GM12878 (cell line): Measurements from ENCODE around the gene NEK11. TPM values are rescaled to one million over a fixed set of nuclear protein-coding genes. Genes with fewer than 3 reads are reported as not detected.

ENCODE experiments used
- ATAC-seq: fragments of 200-7000 bp; cut with Tn5 transposase; 3 replicates; pipeline ENCODE4 v1.9.1; 2020; ENCODE audit warnings: mild to moderate bottlenecking, moderate library complexity
- BruUV-seq: library from RNA; stranded (reverse); fragments of 400-500 nt; replicated peaks from 2 replicates; lab custom pipeline; 2021; lab: Mats Ljungman, UMichigan
- CTCF ChIA-PET: fragments of 300-600 bp; sonication (Branson Sonifier 250); formaldehyde crosslinking; extraction: SDS; loops from one replicate; lab custom pipeline; 2021; ENCODE audit warnings: inconsistent platforms; lab: Yijun Ruan, JAX
- POLR2A ChIA-PET: fragments of 350-600 bp; formaldehyde crosslinking; extraction: SDS; loops from one replicate; lab custom pipeline; 2021; ENCODE audit warnings: inconsistent platforms; lab: Charles Lee
- RAD21 ChIA-PET: fragments of 300-600 bp; sonication (Branson Sonifier 250); formaldehyde crosslinking; loops from one replicate; lab custom pipeline; 2023; ENCODE audit warnings: antibody characterized with exemption; ENCODE audit not compliant: unreplicated experiment; lab: Charles Lee
- SMC1A ChIA-PET: fragments of 300-600 bp; sonication (Branson Sonifier 250); formaldehyde crosslinking; loops from one replicate; lab custom pipeline; 2023; ENCODE audit not compliant: unreplicated experiment, uncharacterized antibody; lab: Charles Lee
- DNase-seq: peaks from one replicate; pipeline ENCODE4 v3.0.0-alpha.2; 2011; ENCODE audit warnings: low read depth, low spot score
- FAIRE-seq: peaks from 3 replicates; lab custom pipeline; 2011; peaks lifted over from hg19 to GRCh38; lab: Jason Lieb, UNC
- H2AFZ ChIP-seq: 2 replicates; pipeline ENCODE4 v1.6.0; 2011; ENCODE audit warnings: low read depth, low read length, control low read depth; ENCODE audit not compliant: control insufficient read depth
- H3K27ac ChIP-seq: 2 replicates; pipeline ENCODE4 v1.5.1; 2011; ENCODE audit warnings: control low read depth; ENCODE audit not compliant: control insufficient read depth, insufficient read depth
- H3K27me3 ChIP-seq, 2 experiments: replicated peaks in 1 of 2; 2 replicates each; pipeline versions ENCODE4 v1.6.0 to v1.6.1; 2011; ENCODE audit warnings: low read length in 1 of 2; ENCODE audit not compliant: control insufficient read depth in 2 of 2, insufficient read depth in 2 of 2
- H3K36me3 ChIP-seq, 2 experiments: 2 replicates each; pipeline ENCODE4 v1.5.1; 2011; ENCODE audit warnings: low read length in 1 of 2; ENCODE audit not compliant: control insufficient read depth in 2 of 2, insufficient read depth in 2 of 2
- H3K4me1 ChIP-seq: 2 replicates; pipeline ENCODE4 v1.6.1; 2011; ENCODE audit warnings: mild to moderate bottlenecking, low read length, moderate library complexity, mixed read lengths; ENCODE audit not compliant: control insufficient read depth, insufficient read depth
- H3K4me2 ChIP-seq: 2 replicates; pipeline ENCODE4 v1.6.0; 2011; ENCODE audit warnings: control low read depth; ENCODE audit not compliant: control insufficient read depth, insufficient read depth
- H3K4me3 ChIP-seq: fragments of 200-600 bp; sonication (generic); 2 replicates; pipeline ENCODE4 v1.5.1; 2016
- H3K79me2 ChIP-seq: 2 replicates; pipeline ENCODE4 v1.6.0; 2011; ENCODE audit warnings: low read length; ENCODE audit not compliant: control insufficient read depth, insufficient read depth
- H3K9ac ChIP-seq: 2 replicates; pipeline ENCODE4 v1.8.0; 2011; ENCODE audit warnings: low read length, control low read depth, mixed read lengths; ENCODE audit not compliant: control insufficient read depth, insufficient read depth
- H3K9me3 ChIP-seq: replicated peaks from 3 replicates; pipeline ENCODE4 v1.5.1; 2011; ENCODE audit warnings: mild to moderate bottlenecking, low read length; ENCODE audit not compliant: control insufficient read depth, insufficient read depth
- H4K20me1 ChIP-seq: 2 replicates; pipeline ENCODE4 v1.6.0; 2011; ENCODE audit not compliant: control insufficient read depth, insufficient read depth
- ATF7 ChIP-seq: fragments of 450-650 bp; IDR thresholded peaks from 2 replicates; pipeline ENCODE4 v1.6.1; 2016; ENCODE audit warnings: low read depth, mild to moderate bottlenecking
- PAX5 ChIP-seq: IDR thresholded peaks from 2 replicates; pipeline ENCODE4 v1.6.1; 2011; ENCODE audit warnings: low read depth, low read length, borderline replicate concordance
- RFX5 ChIP-seq: IDR thresholded peaks from 2 replicates; pipeline ENCODE4 v1.6.1; 2011; ENCODE audit warnings: low read depth, low read length, improper control_type of control experiment
- SP1 ChIP-seq: IDR thresholded peaks from one replicate; pipeline ENCODE4 v1.6.1; 2011; ENCODE audit warnings: low read depth, low read length
- ZBED1 ChIP-seq: IDR thresholded peaks from 2 replicates; pipeline ENCODE4 v1.6.1; 2016; ENCODE audit warnings: borderline replicate concordance
- WGBS: methylation state at CpG from one replicate; pipeline ENCODE4 v1.1.6; 2016; ENCODE audit warnings: low lambda C conversion rate; ENCODE audit not compliant: insufficient replicate concordance, insufficient coverage; ENCODE audit errors: missing lambda C conversion rate; 5-methylcytosine and 5-hydroxymethylcytosine counted together
- in situ Hi-C: fragments of 300-500 bp; cut with MboI; formaldehyde crosslinking; loops from 9 replicates; pipeline ENCODE4 v1.14.3; 2018; ENCODE audit warnings: mixed read lengths
- intact Hi-C: fragments of 100-400 bp; cut with micrococcal nuclease; formaldehyde crosslinking; loops from one replicate; pipeline ENCODE4 v1.14.2; 2022; ENCODE audit not compliant: unreplicated experiment
- polyA plus RNA-seq, 11 experiments: library from polyadenylated mRNA; depleted of rRNA in 4 of 11; unstranded in 6 of 11; stranded (reverse) in 5 of 11; fragments of >200 nt; fragmentation: Nextera tagmentation in 4 of 11; fragmentation: Illumina TruSeq in 1 of 11; extraction: Ambion mirVana in 4 of 11; extraction: Trizol in 1 of 11; gene quantifications; 1 replicate in 1 of 11; 2 replicates in 10 of 11; pipeline versions ENCODE4 v1.2.1 to v1.2.3, GENCODE V29; 2011 to 2016; ENCODE audit warnings: inconsistent platforms in 2 of 11, missing spikeins in 2 of 11, low read depth in 1 of 11
- total RNA-seq, 4 experiments: library from RNA; depleted of rRNA in 3 of 4; stranded (reverse); fragments of >200 nt in 3 of 4; fragmentation: Illumina TruSeq in 1 of 4; extraction: Trizol in 1 of 4; gene quantifications; 2 replicates each; pipeline versions ENCODE4 v1.2.1 to v1.2.3, GENCODE V29; 2013 to 2021
- TF ChIP-seq, protein P1 (sequence below): IDR thresholded peaks from 2 replicates; pipeline ENCODE4 v1.6.1; 2011; ENCODE audit warnings: mild to moderate bottlenecking, low read depth, low read length, moderate library complexity; ENCODE audit not compliant: insufficient replicate concordance

Gene NEK11
- total and polyA plus RNA-seq, 10 of the 15 experiments (the other 5 are each of a cell fraction or from before 2014, with no cell fraction given), result 0.05 to 0.94 (median 0.36) TPM; not detected in 1

DNA sequence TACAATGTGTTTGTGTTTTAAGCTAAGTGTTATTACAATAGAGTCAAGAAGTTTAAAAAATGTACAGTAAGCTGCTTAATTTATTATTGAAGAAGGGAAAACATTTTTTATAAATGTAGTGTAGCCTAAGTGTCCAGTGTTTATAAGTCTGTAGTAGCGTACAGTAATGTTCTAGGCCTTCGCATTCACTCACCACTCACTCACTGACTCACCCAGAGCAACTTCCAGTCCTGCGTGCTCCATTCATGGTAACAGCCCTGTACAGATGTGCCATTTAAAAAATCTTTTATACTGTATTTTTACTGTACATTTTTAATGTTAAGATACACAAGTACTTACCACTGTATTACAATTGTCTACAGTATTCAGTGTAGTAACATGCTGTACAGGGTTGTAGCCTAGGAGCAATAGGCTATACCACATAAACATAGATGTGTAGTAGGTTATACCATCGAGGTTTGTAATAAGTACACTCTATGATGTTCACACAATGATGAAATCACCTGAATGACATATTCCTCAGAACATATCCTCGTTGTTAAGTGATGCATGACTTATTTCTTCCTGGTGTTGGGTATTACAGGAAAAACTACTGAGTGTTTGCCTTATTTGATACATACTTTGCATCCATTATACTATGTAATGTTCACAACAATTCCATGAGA lies 198.3 kb downstream of the NEK11 start (continued):
- TF ChIP-seq ZBED1, result no peak

DNA sequence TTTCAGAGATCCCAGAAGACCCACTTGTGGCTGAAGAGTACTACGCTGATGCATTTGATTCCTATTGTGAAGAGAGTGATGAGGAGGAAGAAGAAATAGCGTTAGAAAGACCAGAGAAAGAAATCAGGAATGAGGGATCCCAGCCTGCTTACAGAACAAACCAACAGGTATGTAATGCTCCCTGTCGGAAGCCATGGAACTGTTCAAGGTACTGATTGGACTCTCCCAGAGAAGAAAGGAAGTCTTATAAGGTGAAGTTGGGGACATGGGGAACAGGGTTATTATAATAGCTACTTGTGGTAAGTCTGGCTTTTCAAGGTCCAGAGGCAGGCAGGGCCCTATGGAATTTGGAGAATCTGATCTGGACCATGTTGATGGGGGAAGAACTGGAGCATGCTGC lies 201.8 kb downstream of the NEK11 start:
- FAIRE-seq (no peak), ATAC-seq (no peak), DNase-seq (no peak)
- 37% methylated on average over 3 of the region's 3 CpGs for WGBS
- Histone ChIP-seq H3K79me2 (no peaks in the 10 kb centered on the region), H3K4me2 (no peak overlapping the region), H3K4me3 (no peak overlapping the region), H3K9me3 (no peaks in the 10 kb centered on the region), H3K27ac (no peak overlapping the region), H2AFZ (no peak overlapping the region), H4K20me1 (no peaks in the 10 kb centered on the region), H3K27me3 (no peaks in the 10 kb centered on the region), H3K36me3 (no peaks in the 10 kb centered on the region), H3K4me1 (no peaks in the 10 kb centered on the region), H3K9ac (no peak overlapping the region)
- TF ChIP-seq, protein P1, sequence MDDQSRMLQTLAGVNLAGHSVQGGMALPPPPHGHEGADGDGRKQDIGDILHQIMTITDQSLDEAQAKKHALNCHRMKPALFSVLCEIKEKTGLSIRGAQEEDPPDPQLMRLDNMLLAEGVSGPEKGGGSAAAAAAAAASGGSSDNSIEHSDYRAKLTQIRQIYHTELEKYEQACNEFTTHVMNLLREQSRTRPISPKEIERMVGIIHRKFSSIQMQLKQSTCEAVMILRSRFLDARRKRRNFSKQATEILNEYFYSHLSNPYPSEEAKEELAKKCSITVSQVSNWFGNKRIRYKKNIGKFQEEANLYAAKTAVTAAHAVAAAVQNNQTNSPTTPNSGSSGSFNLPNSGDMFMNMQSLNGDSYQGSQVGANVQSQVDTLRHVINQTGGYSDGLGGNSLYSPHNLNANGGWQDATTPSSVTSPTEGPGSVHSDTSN, result no peak
- TF ChIP-seq ATF7 (no peak), RFX5 (no peak), PAX5 (no peak), SP1 (no peak)
- in situ Hi-C loops, result no loop called here
- ChIA-PET POLR2A (no interaction called here), SMC1A (no interaction called here), RAD21 (no interaction called here), CTCF (no interaction called here)
- intact Hi-C loops, result no loop called here
- no TSS peak for BruUV-seq
